ENCODE data around the gene RALGPS1.
"Not testable (repeated sequence)": the region's sequence is repeated elsewhere in the genome, so short reads cannot be mapped to it uniquely, and the experiment has no call there.

Gene RALGPS1

GRCh38 chr9:126991183-126991582 is 76.6 kb downstream of the RALGPS1 start:
- no peak for DNase-seq

- DNase-seq = no peak
Measured at GRCh38 chr9:126992427-126992826, 77.8 kb downstream of the RALGPS1 start.

- no peak for DNase-seq
Measured at GRCh38 chr9:126999315-127000068, 84.9 kb downstream of the RALGPS1 start.

GRCh38 chr9:127004946-127005769 is 90.6 kb downstream of the RALGPS1 start:
- DNase-seq = no peak

- DNase-seq = no peak
Measured at GRCh38 chr9:127005770-127006314, 91.3 kb downstream of the RALGPS1 start.

- no peak for DNase-seq
Measured at GRCh38 chr9:127007638-127008037, 93.1 kb downstream of the RALGPS1 start.

- no peak for DNase-seq
Measured at GRCh38 chr9:127008076-127008475, 93.5 kb downstream of the RALGPS1 start.

GRCh38 chr9:127011772-127012171 is 97.2 kb downstream of the RALGPS1 start:
- no peak for DNase-seq

- DNase-seq = no peak
Measured at GRCh38 chr9:127012250-127012649, 97.7 kb downstream of the RALGPS1 start.

GRCh38 chr9:127013597-127013996 is 99.0 kb downstream of the RALGPS1 start:
- DNase-seq = no peak

- no peak for DNase-seq
Measured at GRCh38 chr9:127014216-127014909, 99.8 kb downstream of the RALGPS1 start.

GRCh38 chr9:127014910-127015540 is 100.4 kb downstream of the RALGPS1 start:
- no peak for DNase-seq

- DNase-seq = no peak
Measured at GRCh38 chr9:127015921-127016512, 101.4 kb downstream of the RALGPS1 start.

GRCh38 chr9:127017979-127018378 is 103.4 kb downstream of the RALGPS1 start:
- not testable (repeated sequence) for DNase-seq

- no peak for DNase-seq
Measured at GRCh38 chr9:127018935-127019334, 104.4 kb downstream of the RALGPS1 start.

GRCh38 chr9:127020036-127020801 is 105.6 kb downstream of the RALGPS1 start:
- no peak for DNase-seq

- no peak for DNase-seq
Measured at GRCh38 chr9:127020802-127021078, 106.2 kb downstream of the RALGPS1 start.

GRCh38 chr9:127021664-127022363 is 107.2 kb downstream of the RALGPS1 start:
- no peak for DNase-seq

- no peak for DNase-seq
Measured at GRCh38 chr9:127022913-127023660, 108.5 kb downstream of the RALGPS1 start.

- DNase-seq = no peak
Measured at GRCh38 chr9:127025042-127025441, 110.5 kb downstream of the RALGPS1 start.

Measured in NCI-H2081 treated with DMSO at 0.1 percent for 48 hours (cell line).